Stimulated activated CD4-positive, alpha-beta T cell treated with anti-CD3 and anti-CD28 coated beads, Interleukin-2, amount 100 ng/mL, for 24 hours (primary cell): Measurements from ENCODE around the gene RPL10A.
"Not testable (repeated sequence)": the region's sequence is repeated elsewhere in the genome, so short reads cannot be mapped to it uniquely, and the experiment has no call there.

Experiments used
- DNase-seq, 2 donors: peaks; one replicate each; pipeline ENCODE4 v3.0.0-alpha.2; 2020

RPL10A gene

DNA sequence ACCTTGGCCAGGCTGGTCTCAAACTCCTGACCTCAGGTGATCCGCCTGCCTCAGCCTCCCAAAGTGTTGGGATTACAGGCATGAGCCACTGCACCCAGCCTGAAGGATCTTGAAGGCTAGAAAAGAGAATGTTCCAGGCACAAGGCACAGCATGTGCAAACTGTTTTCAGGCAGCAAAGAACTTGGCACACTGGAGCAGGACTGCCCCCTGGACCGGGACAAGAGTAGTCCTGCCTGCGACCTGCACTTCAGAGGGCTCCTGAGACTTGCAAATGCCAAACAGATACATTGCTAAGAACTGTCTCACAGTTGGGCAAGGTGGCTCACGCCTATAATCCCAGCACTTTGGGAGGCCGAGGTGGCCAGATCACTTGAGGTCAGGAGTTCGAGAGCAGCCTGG, 47.7 kb downstream of the RPL10A start:
- not testable (repeated sequence) for DNase-seq

- DNase-seq: no peak
These were observed 48.5 kb downstream of the RPL10A start for GRCh38 chr6:35516712-35517111.

DNA sequence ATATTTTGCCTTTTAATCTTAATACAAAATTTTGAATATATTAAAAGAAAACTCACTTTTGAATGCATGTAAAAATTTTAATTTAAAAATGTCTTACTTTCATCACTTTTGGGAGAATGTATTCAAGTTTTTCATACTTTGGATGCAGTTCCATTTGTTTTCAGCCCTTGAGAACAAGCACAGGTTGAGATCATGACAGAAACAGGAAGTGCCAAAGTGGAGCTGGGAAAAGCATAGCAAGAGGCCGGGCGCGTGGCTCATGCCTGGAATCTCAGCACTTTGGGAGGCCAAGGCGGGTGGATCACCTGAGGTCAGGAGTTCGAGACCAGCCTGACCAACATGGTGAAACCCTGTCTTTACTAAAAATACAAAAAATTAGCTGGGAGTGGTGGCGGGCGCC, 49.8 kb downstream of the RPL10A start:
- not testable (repeated sequence) for DNase-seq

DNA sequence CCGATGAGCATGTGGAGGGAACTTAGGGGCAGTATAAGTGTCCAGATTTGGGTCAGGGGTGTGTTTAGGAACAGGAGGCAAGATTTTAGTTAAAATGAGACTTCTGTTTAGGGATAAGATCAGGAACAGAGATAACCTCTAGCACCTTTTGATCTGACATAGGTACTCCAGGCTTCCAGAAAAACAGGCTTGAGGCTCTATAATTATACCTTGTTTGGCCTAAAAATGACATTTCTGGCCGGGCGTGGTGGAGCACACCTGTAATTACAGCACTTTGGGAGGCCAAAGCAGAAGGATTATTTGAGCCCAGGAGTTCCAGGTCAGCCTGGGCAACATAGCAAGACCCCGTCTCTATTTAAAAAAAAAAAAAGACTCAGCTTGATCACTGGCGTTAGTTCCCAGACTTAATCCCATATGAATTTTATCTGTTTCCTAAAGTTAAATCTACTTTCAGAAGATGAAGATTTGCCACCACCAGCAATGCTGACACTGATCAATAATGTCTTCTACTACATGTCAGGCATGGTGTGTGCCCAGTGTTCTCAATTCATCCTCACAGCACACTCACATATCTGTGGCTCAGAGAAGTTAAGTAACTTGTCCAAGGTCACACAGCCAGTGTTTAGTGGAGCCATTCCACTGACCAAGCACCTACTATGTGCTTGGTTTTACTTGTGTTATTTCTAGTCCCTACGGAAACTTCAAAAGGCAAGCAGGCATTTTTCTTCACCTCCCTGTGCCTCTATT, 50.5 kb downstream of the RPL10A start:
- no peak for DNase-seq

GRCh38 chr6:35519313-35520015, 51.3 kb downstream of the RPL10A start:
- DNase-seq: no peak
